H7 (cell line): ENCODE results near the gene MAN2A1. TPM values are rescaled to one million over a fixed set of nuclear protein-coding genes. Genes with fewer than 3 reads are reported as not detected.

ENCODE experiments used
- DNase-seq: peaks from one replicate; pipeline ENCODE4 v3.0.0; 2012
- H3K27me3 ChIP-seq: 2 replicates; pipeline ENCODE4 v1.6.0; 2011; ENCODE audit warnings: mild to moderate bottlenecking, low read length; ENCODE audit not compliant: control insufficient read depth, insufficient read depth
- H3K36me3 ChIP-seq: replicated peaks from 2 replicates; pipeline ENCODE4 v1.5.1; 2011; ENCODE audit warnings: low read length; ENCODE audit not compliant: control insufficient read depth, insufficient read depth
- H3K4me3 ChIP-seq: 2 replicates; pipeline ENCODE4 v1.5.1; 2011; ENCODE audit warnings: low read depth, mild to moderate bottlenecking, control low read depth, low read length, moderate library complexity; ENCODE audit not compliant: insufficient read depth
- total RNA-seq: library from RNA; depleted of rRNA; stranded (reverse); fragments of >200 nt; shearing (Covaris generic); gene quantifications from 2 replicates; pipeline ENCODE4 v1.2.3, GENCODE V29; 2014

The MAN2A1 gene
- total RNA-seq, 1 experiment from 2014 or later = 53.5 TPM

DNA sequence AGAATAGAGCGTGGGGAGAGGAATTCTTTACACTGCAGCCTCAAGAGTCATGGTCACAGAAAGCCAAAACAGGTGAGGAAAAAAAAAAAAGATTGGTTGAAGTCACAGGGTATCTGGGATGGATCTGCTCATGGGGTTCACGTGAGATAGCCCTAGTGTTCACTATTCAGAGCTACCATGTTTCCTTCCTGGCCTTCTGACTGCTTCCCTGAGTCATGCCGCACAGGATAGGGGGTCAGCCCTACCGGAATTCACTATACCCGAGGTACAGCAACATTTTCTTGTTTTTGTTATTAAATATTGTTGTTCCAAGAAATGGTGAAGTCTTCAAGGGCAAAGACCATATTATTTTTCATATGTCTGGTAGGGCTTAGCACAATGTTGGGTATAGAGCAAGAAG, 21.5 kb upstream of the MAN2A1 start:
- no peaks in the 10 kb centered on the region for H3K36me3 ChIP-seq
- H3K4me3 ChIP-seq = no peak overlapping the region
- H3K27me3 ChIP-seq = no peaks in the 10 kb centered on the region
- DNase-seq = no peak

DNA sequence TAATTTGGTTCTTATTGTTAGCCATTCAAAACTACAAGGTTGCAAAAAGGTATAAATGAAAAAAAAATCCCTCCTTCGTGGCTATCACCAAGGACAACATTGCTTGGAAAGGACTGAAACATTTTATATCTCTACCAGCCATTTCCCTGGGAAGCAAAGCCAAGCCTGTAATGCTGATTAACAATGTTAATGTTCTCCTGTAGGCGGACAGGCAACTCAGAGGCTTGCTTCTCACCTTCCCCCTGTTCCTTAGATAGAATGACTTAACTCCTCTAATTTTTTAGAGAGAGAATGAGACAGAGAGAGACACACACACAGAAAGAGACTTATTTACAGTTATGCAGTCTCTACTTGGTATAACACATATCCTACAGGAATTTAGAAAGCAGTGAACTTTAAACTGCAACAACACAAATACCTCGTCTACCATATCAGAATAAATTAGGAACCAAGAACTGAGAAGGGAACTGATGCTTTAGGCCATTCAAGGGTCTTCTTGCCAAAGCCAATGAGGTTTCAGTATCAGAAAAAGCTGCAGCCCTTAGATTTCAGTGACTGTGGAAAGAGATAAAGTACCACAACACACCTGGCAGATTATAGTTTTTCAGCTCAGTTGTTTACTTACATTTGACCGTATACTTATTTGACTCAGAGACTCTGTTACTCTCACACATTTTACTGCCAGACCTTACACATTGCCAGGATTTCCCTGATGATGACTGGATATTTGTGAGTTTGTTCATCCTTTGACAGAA, 20.9 kb upstream of the MAN2A1 start:
- Histone ChIP-seq H3K36me3 (no peaks in the 10 kb centered on the region), H3K27me3 (no peaks in the 10 kb centered on the region), H3K4me3 (no peak overlapping the region)
- no peak for DNase-seq

DNA sequence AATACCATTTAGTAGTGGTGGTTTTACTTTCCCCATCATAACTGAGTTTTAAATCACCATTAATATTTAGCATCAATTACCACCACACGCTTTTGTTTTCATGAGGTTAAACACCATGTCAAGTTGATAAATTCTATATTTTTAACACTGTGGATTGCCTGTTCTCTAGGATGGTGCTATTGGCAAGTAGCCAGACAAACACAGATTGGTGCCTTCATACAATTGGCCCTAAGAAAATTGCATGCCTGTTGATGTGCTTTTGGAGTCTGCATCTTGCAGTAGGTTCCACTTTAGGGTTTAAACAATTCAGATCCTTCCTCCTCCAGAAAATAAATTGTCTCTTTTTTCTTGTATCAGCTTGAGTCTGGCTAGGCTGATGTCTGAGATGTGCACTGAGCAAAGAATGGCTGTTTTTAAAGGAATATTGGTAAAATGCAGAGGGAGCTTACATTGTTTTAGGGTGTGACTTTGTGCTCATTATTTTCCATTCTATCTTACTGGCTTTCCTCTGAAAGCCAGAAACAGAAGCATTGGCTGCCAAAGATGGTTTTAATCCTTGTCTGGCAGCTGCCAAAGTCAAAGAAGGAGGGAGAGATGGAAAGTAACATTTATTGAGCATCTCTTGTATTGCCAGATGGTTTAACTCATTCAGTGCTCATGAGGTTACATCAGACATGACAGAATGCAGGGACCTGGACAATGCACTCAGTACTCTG, 19.6 kb upstream of the MAN2A1 start:
- no peak overlapping the region for H3K4me3 ChIP-seq
- no peaks in the 10 kb centered on the region for H3K27me3 ChIP-seq
- H3K36me3 ChIP-seq = no peaks in the 10 kb centered on the region
- DNase-seq = no peak

DNA sequence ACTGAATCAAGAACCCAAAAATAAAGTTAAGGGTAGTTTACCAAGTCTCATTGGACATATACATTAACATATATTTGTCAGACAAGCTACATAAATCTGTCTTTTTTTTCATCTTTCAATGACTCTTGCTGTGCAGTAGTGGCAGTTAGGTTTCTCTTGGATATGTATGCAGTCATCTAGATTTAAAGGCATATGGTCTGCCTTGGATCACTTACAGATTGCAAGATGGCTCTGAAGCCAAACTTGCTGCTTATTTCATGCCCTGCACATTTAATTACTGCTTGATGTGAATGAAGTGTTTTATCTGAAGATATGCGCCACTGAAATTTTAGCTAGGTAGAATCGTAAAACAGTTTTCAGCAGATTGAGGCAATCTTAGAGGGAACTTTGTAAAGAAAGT, 18.6 kb upstream of the MAN2A1 start:
- no peaks in the 10 kb centered on the region for H3K27me3 ChIP-seq
- H3K4me3 ChIP-seq = no peak overlapping the region
- DNase-seq = no peak
- no peaks in the 10 kb centered on the region for H3K36me3 ChIP-seq

DNA sequence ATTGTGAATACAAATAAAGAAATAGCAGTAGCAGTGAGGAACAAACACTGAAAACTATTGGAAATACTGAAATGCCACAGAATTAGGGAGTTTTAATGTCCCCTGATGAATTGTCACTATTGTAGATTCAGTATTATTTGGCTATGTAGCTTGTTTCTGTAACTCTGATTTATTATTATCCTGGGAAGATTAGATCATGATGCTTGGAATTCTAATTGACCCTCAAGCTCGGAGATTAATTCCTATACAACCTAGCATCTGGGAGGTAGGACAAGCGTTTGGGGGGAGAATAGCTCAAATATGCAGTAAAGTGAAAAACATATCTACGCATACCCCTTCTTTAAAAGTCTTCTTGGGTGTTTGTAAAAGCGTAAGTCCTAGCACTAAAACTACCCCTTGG, 15.1 kb upstream of the MAN2A1 start:
- DNase-seq = no peak
- no peaks in the 10 kb centered on the region for H3K36me3 ChIP-seq
- H3K27me3 ChIP-seq = no peaks in the 10 kb centered on the region
- H3K4me3 ChIP-seq = no peak overlapping the region

DNA sequence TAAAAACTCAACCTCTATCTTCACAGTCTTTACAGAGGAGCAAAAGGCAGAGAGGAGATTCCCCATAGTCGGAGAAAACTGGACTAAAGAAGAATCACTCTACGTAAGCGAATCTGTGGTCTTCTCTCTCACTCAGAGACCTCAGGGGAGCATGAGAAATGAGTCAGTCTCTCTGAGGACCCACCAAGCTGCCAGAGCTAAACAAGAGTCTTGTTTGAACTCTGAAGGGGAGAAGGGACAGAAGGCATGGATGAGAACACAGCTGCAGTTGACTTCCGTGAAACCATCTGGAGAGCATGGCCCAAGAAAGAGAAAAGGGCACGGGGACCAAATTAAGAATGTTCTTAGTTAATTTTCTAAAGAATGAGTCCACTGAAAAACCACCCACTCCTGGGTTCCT, 12.8 kb upstream of the MAN2A1 start:
- H3K27me3 ChIP-seq = no peaks in the 10 kb centered on the region
- DNase-seq = no peak
- H3K36me3 ChIP-seq = no peaks in the 10 kb centered on the region
- no peak overlapping the region for H3K4me3 ChIP-seq

DNA sequence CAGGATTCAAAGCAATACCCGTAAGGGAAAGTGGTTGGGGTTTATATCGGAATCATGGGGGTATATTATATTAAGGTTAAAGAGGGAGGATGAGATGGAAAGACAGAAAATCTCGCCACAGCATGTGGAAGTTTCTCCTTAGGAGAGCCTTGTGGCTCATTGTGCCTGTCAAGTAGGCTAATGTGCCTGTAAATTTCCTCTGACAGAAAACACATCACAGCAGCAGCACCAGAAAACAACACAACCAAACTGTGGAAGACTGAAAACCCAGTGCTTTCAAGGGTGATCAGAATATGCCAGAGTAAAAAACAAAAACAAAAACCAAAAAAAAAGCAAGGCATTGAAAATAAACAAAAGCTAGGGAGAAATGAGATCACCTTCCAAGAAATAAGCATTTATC, 11.3 kb upstream of the MAN2A1 start:
- DNase-seq = no peak
- no peaks in the 10 kb centered on the region for H3K27me3 ChIP-seq
- H3K36me3 ChIP-seq = no peaks in the 10 kb centered on the region
- no peak overlapping the region for H3K4me3 ChIP-seq

DNA sequence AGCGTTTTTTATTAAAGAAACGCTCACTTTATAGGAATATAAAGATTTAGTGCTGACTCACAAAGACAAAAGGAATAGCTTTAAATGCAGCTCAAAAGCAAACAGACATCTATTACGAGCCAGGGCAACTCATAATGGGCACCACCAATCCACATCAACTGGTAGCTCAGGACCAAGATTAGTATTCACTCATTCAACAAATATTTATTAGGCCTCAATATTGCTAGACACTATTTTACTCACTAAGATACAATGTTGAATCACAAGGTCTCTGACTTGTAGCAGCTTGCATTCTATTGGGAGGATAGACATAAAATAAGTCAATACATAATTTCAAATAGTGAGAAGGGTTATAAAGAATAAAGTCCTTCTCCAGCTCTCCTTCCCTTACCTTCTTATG, 8.0 kb upstream of the MAN2A1 start:
- DNase-seq = no peak
- no peak overlapping the region for H3K4me3 ChIP-seq
- no peaks in the 10 kb centered on the region for H3K27me3 ChIP-seq
- no peaks in the 10 kb centered on the region for H3K36me3 ChIP-seq

DNA sequence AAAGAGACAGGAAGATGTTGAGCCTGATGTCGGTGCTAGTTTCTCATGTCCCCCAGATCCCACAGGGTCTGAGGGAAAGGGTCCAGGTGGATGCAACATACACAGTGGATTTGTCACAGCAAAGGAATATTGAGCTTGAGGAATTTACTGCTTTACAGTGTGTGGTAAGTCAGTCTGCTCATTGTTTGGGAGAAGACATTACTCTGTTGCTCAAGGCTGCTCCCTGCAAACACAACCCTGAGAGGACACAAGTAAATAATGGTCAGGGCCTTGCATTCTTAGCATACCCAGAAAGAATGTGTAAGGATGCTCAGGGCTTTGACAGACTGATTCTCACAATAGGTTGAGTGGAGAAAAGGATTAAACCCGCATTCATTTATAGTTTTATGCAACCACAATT, 7.3 kb upstream of the MAN2A1 start:
- no peak for DNase-seq
- H3K4me3 ChIP-seq = no peak overlapping the region
- no peaks in the 10 kb centered on the region for H3K27me3 ChIP-seq
- no peaks in the 10 kb centered on the region for H3K36me3 ChIP-seq

DNA sequence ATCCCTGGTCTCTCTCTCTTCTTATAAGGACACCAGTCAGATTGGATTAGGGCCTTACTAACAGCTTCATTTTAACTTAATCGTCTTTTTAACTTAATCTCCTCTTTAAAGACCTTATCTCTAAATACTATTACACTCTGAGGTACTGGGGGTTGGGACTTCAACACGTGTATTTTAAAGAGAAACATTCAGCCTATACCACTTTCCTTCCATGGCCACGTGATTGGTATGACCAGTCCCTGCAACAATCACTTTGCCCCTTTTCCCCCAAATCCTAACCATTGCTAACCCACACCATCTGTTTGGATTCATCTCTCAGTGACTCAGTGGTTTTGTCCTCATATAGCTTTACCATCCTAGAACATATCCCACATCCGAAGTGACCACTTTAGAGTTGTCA, 3.8 kb upstream of the MAN2A1 start:
- Histone ChIP-seq H3K4me3 (no peak overlapping the region), H3K36me3 (no peaks in the 10 kb centered on the region), H3K27me3 (no peaks in the 10 kb centered on the region)
- DNase-seq = no peak

DNA sequence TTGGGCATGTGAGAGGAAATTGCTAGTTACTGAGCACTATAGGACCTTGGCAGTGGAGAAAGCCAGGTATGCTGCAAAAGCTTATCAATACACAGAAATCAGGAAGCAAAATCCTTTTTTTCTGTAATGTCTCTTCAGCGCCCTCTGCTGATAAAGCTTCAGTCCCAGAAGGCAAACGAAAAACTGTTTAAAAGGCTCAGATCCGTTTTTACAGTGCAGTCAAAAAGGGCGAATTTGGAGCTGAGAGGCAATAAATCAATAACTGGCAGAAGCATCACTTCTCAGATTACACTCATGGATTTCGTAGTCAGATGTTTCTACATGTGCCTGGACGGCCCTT, 1.1 kb upstream of the MAN2A1 start:
- DNase-seq = no peak
- no peaks in the 10 kb centered on the region for H3K27me3 ChIP-seq
- H3K4me3 ChIP-seq = peak overlapping the region; percentile 43
- no peaks in the 10 kb centered on the region for H3K36me3 ChIP-seq

DNA sequence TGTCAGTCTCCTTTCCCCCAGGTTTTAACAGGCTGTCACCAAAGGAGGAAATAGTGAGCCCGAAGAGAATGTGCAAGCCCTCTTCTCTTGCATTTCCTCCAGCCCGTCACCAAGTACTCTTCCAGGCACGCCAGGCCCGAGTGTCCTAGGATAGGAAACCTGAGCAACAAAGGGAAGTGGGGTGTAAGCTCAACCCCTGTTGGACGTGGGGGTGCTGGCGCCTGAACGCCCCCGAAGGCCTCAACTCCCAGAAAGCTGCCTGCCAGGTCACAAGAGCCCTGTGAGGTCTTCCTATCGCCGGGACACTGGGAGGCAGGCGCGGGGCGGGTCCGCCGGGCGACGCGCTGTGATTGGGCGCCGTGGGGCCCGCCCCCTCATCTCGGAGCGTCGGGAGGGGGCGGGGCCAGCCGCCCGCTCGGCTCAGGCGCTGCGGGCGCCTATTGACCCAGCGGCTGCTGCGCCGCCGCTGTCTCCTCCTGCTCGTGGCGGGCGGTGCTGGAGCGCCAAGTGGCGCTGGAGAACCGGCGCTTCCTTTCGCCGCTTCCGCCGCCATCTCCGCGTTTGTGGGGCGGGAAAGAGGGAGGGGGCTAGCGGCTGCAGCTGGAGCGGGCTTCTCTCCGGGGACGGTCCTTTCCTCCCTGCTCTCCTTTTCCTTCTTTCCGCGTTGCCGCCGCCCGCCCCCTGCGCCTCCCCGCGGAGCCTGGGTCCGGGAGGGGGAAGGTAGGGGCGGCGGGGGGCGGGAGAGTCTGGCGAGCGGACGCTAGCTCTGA, 572 bp upstream of the MAN2A1 start:
- Histone ChIP-seq H3K4me3 (peak overlapping the region; percentile 95), H3K27me3 (no peaks in the 10 kb centered on the region), H3K36me3 (no peaks in the 10 kb centered on the region)
- peak; percentile 93 for DNase-seq

DNA sequence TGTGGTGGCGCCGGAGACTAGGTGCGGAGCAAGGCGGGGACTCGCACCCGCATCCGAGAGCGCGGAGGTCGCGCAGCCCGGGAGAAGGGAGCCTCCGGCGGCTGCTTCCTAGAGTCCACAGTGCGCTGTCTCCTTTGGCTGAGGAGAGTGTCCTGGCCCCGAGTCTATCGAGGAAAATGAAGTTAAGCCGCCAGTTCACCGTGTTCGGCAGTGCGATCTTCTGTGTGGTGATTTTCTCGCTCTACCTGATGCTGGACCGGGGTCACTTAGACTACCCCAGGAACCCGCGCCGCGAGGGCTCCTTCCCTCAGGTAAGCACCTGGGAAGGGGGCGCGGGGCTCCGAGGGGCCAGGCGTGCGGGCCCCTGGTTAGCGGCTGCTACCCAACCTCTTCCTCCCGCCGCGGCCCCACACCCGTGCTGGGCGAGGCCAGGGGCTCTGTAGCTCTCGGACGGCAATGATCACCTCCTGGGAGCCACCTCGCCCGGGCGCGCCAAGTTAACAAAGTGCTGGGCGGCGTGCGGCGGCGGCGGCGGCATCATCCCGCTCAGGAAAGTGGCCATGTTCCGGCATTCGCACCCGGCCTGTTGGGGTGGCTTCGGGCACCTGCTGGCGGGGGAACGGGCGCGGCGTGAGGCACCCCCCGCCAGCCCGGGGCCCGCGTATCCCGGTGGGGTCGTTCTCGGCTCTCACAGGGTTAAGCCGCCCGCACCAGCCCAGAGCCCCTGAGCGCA, 681 bp downstream of the MAN2A1 start:
- peak overlapping the region; percentile 95 for H3K4me3 ChIP-seq
- no peaks in the 10 kb centered on the region for H3K36me3 ChIP-seq
- DNase-seq = peak; percentile 61

DNA sequence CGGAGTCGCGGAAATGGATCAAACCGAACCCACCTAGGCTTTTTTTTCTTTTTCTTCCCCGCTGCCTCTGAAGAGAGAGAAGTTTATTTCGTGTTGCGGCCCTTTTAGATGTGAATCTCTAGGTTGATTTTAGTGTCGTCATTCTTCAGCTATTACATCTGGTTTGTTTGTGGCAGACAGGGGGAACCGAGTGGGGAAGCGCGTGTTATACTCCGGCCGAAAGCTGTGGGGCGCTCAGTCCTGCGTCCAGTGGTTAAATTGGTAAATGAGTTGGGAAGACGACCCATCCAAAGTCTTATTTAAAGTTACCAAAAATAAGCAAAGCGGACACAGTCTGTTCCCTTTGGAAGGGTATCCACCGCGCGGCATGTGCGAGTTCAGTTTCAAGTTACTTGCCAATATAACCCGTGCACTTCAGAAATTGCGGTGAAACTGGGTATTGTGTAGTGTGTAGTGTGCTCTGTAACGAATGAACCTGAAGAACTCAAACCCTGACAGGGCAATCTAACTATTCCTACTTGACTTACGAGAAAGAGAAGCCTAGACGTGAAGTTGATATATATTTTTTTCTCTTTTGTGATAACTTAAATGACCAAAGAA, 1.3 kb downstream of the MAN2A1 start:
- no peaks in the 10 kb centered on the region for H3K27me3 ChIP-seq
- peak; percentile 34 for DNase-seq
- no peaks in the 10 kb centered on the region for H3K36me3 ChIP-seq
- peak overlapping the region; percentile 95 for H3K4me3 ChIP-seq

More for the DNA sequence above, 681 bp downstream of the MAN2A1 start:
- H3K27me3 ChIP-seq = no peaks in the 10 kb centered on the region
